Kidney epithelial cell (primary cell): ENCODE data around the gene THSD4. TPM values are rescaled to one million over a fixed set of nuclear protein-coding genes. Genes with fewer than 3 reads are reported as not detected.

Experiments
- DNase-seq: peaks from one replicate; pipeline ENCODE4 v3.0.0-alpha.2; 2010; ENCODE audit warnings: low read depth
- H3K27me3 ChIP-seq: 2 replicates; pipeline ENCODE4 v1.6.0; 2011; ENCODE audit warnings: low read length; ENCODE audit not compliant: control insufficient read depth, insufficient read depth
- H3K36me3 ChIP-seq: 2 replicates; pipeline ENCODE4 v1.5.1; 2011; ENCODE audit warnings: low read length; ENCODE audit not compliant: control insufficient read depth, insufficient read depth
- H3K4me3 ChIP-seq: 2 replicates; pipeline ENCODE4 v1.5.1; 2011; ENCODE audit warnings: low read depth, mild to moderate bottlenecking, control low read depth, low read length
- CTCF ChIP-seq: IDR thresholded peaks from 2 replicates; pipeline ENCODE4 v1.5.1; 2011; ENCODE audit warnings: mild to moderate bottlenecking, moderate library complexity, low read length, control low read depth, inconsistent platforms; ENCODE audit not compliant: insufficient read depth, poor library complexity, severe bottlenecking
- total RNA-seq: library from RNA; depleted of rRNA; stranded (reverse); fragments of >200 nt; gene quantifications from 2 replicates; pipeline ENCODE4 v1.2.3, GENCODE V29; 2015

The THSD4 gene
- total RNA-seq, 1 donor from 2014 or later: 17.7 TPM

GRCh38 chr15:71597637-71598036 lies 482.4 kb downstream of the THSD4 start:
- Histone ChIP-seq H3K36me3 (no peaks in the 10 kb centered on the region), H3K27me3 (no peaks in the 10 kb centered on the region), H3K4me3 (no peak overlapping the region)
- DNase-seq: no peak
- TF ChIP-seq CTCF: no peak

- H3K4me3 ChIP-seq: no peak overlapping the region
- no peaks in the 10 kb centered on the region for H3K27me3 ChIP-seq
- H3K36me3 ChIP-seq: no peaks in the 10 kb centered on the region
- no peak for TF ChIP-seq CTCF
- DNase-seq: no peak
Measured at GRCh38 chr15:71598741-71599140, 483.5 kb downstream of the THSD4 start.

GRCh38 chr15:71599418-71600151 lies 484.3 kb downstream of the THSD4 start:
- H3K27me3 ChIP-seq: no peaks in the 10 kb centered on the region
- no peak for DNase-seq
- no peak overlapping the region for H3K4me3 ChIP-seq
- no peak for TF ChIP-seq CTCF
- no peaks in the 10 kb centered on the region for H3K36me3 ChIP-seq

GRCh38 chr15:71600237-71600636 lies 485.0 kb downstream of the THSD4 start:
- no peak overlapping the region for H3K4me3 ChIP-seq
- TF ChIP-seq CTCF: no peak
- no peak for DNase-seq
- no peaks in the 10 kb centered on the region for H3K27me3 ChIP-seq
- H3K36me3 ChIP-seq: no peaks in the 10 kb centered on the region

- no peak overlapping the region for H3K4me3 ChIP-seq
- H3K36me3 ChIP-seq: no peaks in the 10 kb centered on the region
- no peak for TF ChIP-seq CTCF
- no peaks in the 10 kb centered on the region for H3K27me3 ChIP-seq
- DNase-seq: no peak
Measured at GRCh38 chr15:71601038-71601834, 486.0 kb downstream of the THSD4 start.
